ENCODE measurements around the gene ARHGAP29.

Gene ARHGAP29

DNA sequence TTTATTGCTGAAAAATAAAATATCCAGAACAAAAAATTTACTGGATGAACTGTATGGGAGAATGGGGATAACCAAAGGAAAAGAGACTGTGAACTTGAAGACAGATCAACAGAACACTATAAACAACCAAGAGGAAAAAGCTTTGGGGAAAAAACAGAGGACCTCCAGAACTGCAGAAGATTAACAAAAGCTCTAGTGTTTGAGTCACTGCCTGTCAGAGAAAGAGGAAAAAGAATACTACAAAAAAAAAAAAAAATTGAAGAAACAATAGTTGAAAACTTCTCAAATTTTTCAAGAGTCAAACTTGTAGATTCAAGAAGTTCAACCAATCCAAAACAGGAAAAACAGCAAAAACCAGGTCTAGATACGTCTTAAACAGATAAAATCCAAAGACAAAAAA is 44.3 kb downstream of the ARHGAP29 start:
- Histone ChIP-seq H3K4me1 (ENCODE audit: control insufficient read depth, insufficient read depth, low read depth, low read length) (peaks cover 3% of the 10 kb centered on the region), H3K27me3 (ENCODE audit: control insufficient read depth in 1 of 2, insufficient read depth in 1 of 2, low read length in 2 of 2) (no peaks in the 10 kb centered on the region), H3K4me2 (ENCODE audit: low read length, poor library complexity, severe bottlenecking) (no peak overlapping the region), H3K23ac (ENCODE audit: low read length in 2 of 2) (no peak overlapping the region), H2AK5ac (ENCODE audit: low read length, severe bottlenecking) (no peak overlapping the region), H2BK120ac (ENCODE audit: low read depth, low read length) (no peak overlapping the region), H2AFZ (ENCODE audit: low read depth, low read length) (no peak overlapping the region), H3K9me3 (ENCODE audit: control insufficient read depth, low read length) (no peaks in the 10 kb centered on the region), H3K14ac (ENCODE audit: low read length in 2 of 2) (no peak overlapping the region), H3K9ac (ENCODE audit: low read length) (no peak overlapping the region), H3K36me3 (ENCODE audit: control insufficient read depth in 1 of 2, insufficient read depth in 2 of 2, low read depth in 1 of 2, low read length in 2 of 2) (peaks cover 0 to 48% of the 10 kb centered on the region in 2 experiments), H2BK12ac (ENCODE audit: low read length in 2 of 2) (no peak overlapping the region), H2BK15ac (ENCODE audit: low read depth, poor library complexity, severe bottlenecking) (no peak overlapping the region), H2BK5ac (ENCODE audit: low read depth, low read length, poor library complexity, severe bottlenecking) (no peak overlapping the region), H4K8ac (ENCODE audit: low read length) (no peak overlapping the region), H3K4ac (ENCODE audit: low read depth in 1 of 2, low read length in 2 of 2) (no peak overlapping the region), H4K91ac (ENCODE audit: low read length) (no peak overlapping the region), H3K18ac (ENCODE audit: low read depth in 1 of 2, low read length in 2 of 2) (no peak overlapping the region), H3K79me1 (replicated peaks; ENCODE audit: low read length, poor library complexity, severe bottlenecking) (no peaks in the 10 kb centered on the region), H3K27ac (ENCODE audit: low read length, poor library complexity, severe bottlenecking) (no peak overlapping the region), H3K4me3 (ENCODE audit: insufficient read depth in 1 of 2, low read depth in 1 of 2, low read length in 2 of 2) (no peak overlapping the region)
- no peak for DNase-seq
- WGBS = no CpG with 5 or more reads among the region's 1 CpG

DNA sequence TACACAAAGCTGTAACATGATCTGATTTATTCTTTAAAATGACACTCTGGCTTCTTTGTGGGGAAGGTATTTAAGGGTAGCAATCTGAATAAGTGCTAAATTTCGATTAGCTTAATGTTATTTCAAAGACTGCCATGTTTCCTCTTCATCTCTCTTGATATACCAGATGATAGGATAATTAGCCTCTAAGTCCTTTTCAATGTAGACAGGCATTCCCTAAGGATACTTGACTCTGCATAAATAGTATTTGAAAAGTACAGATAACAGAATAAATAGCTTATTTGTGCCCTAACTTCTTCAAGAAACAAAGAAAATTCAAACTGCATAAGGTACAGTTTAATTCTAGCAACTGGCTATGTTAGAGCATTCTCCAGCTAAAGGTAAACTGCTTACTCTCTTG is 46.2 kb downstream of the ARHGAP29 start:
- no peak overlapping the region for H2BK15ac ChIP-seq (ENCODE audit: low read depth, poor library complexity, severe bottlenecking)

GRCh38 chr1:94186946-94187345 is 50.4 kb downstream of the ARHGAP29 start:
- Histone ChIP-seq H3K9ac (ENCODE audit: low read length) (no peak overlapping the region), H3K4me2 (ENCODE audit: low read length, poor library complexity, severe bottlenecking) (no peak overlapping the region), H2AK5ac (ENCODE audit: low read length, severe bottlenecking) (no peak overlapping the region), H2BK15ac (ENCODE audit: low read depth, poor library complexity, severe bottlenecking) (no peak overlapping the region), H3K4me3 (ENCODE audit: insufficient read depth in 1 of 2, low read depth in 1 of 2, low read length in 2 of 2) (no peak overlapping the region), H3K4me1 (ENCODE audit: control insufficient read depth, insufficient read depth, low read depth, low read length) (peaks cover 4% of the 10 kb centered on the region), H2BK12ac (ENCODE audit: low read length in 2 of 2) (no peak overlapping the region), H4K8ac (ENCODE audit: low read length) (no peak overlapping the region), H4K91ac (ENCODE audit: low read length) (no peak overlapping the region), H2BK120ac (ENCODE audit: low read depth, low read length) (no peak overlapping the region), H3K79me1 (replicated peaks; ENCODE audit: low read length, poor library complexity, severe bottlenecking) (no peaks in the 10 kb centered on the region), H3K36me3 (ENCODE audit: control insufficient read depth in 1 of 2, insufficient read depth in 2 of 2, low read depth in 1 of 2, low read length in 2 of 2) (peaks cover 3 to 96% of the 10 kb centered on the region in 2 experiments), H3K4ac (ENCODE audit: low read depth in 1 of 2, low read length in 2 of 2) (no peak overlapping the region), H3K9me3 (ENCODE audit: control insufficient read depth, low read length) (no peaks in the 10 kb centered on the region), H3K18ac (ENCODE audit: low read depth in 1 of 2, low read length in 2 of 2) (no peak overlapping the region), H3K27ac (ENCODE audit: low read length, poor library complexity, severe bottlenecking) (no peak overlapping the region), H3K14ac (ENCODE audit: low read length in 2 of 2) (no peak overlapping the region), H3K27me3 (ENCODE audit: control insufficient read depth in 1 of 2, insufficient read depth in 1 of 2, low read length in 2 of 2) (no peaks in the 10 kb centered on the region), H2BK5ac (ENCODE audit: low read depth, low read length, poor library complexity, severe bottlenecking) (no peak overlapping the region), H2AFZ (ENCODE audit: low read depth, low read length) (no peak overlapping the region), H3K23ac (ENCODE audit: low read length in 2 of 2) (no peak overlapping the region)
- 97% methylated on average over 3 of the region's 3 CpGs for WGBS
- no peak for DNase-seq

More for the DNA sequence above, 46.2 kb downstream of the ARHGAP29 start:
- H3K23ac ChIP-seq (ENCODE audit: low read length in 2 of 2) = no peak overlapping the region
- H2AFZ ChIP-seq (ENCODE audit: low read depth, low read length) = no peak overlapping the region
- no peak overlapping the region for H3K14ac ChIP-seq (ENCODE audit: low read length in 2 of 2)
- H3K27me3 ChIP-seq (ENCODE audit: control insufficient read depth in 1 of 2, insufficient read depth in 1 of 2, low read length in 2 of 2) = no peaks in the 10 kb centered on the region
- no peak overlapping the region for H3K4me3 ChIP-seq (ENCODE audit: insufficient read depth in 1 of 2, low read depth in 1 of 2, low read length in 2 of 2)
- H3K18ac ChIP-seq (ENCODE audit: low read depth in 1 of 2, low read length in 2 of 2) = no peak overlapping the region
- H2BK5ac ChIP-seq (ENCODE audit: low read depth, low read length, poor library complexity, severe bottlenecking) = no peak overlapping the region
- no peak overlapping the region for H3K4ac ChIP-seq (ENCODE audit: low read depth in 1 of 2, low read length in 2 of 2)
- no peak overlapping the region for H4K8ac ChIP-seq (ENCODE audit: low read length)
- H4K91ac ChIP-seq (ENCODE audit: low read length) = no peak overlapping the region
- no CpG with 5 or more reads among the region's 1 CpG for WGBS
- peak overlapping the region; percentile 29 for H3K27ac ChIP-seq (ENCODE audit: low read length, poor library complexity, severe bottlenecking)
- H2AK5ac ChIP-seq (ENCODE audit: low read length, severe bottlenecking) = no peak overlapping the region
- H3K9me3 ChIP-seq (ENCODE audit: control insufficient read depth, low read length) = no peaks in the 10 kb centered on the region
- no peak overlapping the region for H3K9ac ChIP-seq (ENCODE audit: low read length)
- peaks cover 0 to 67% of the 10 kb centered on the region in 2 experiments for H3K36me3 ChIP-seq (ENCODE audit: control insufficient read depth in 1 of 2, insufficient read depth in 2 of 2, low read depth in 1 of 2, low read length in 2 of 2)
- no peaks in the 10 kb centered on the region for H3K79me1 ChIP-seq (replicated peaks; ENCODE audit: low read length, poor library complexity, severe bottlenecking)
- DNase-seq = no peak
- H3K4me2 ChIP-seq (ENCODE audit: low read length, poor library complexity, severe bottlenecking) = no peak overlapping the region
- no peak overlapping the region for H2BK12ac ChIP-seq (ENCODE audit: low read length in 2 of 2)
- H3K4me1 ChIP-seq (ENCODE audit: control insufficient read depth, insufficient read depth, low read depth, low read length) = peaks cover 1% of the 10 kb centered on the region
- H2BK120ac ChIP-seq (ENCODE audit: low read depth, low read length) = no peak overlapping the region

GRCh38 chr1:94183197-94183815 is 54.1 kb downstream of the ARHGAP29 start:
- Histone ChIP-seq H3K79me1 (replicated peaks; ENCODE audit: low read length, poor library complexity, severe bottlenecking) (peaks cover 4% of the 10 kb centered on the region), H3K4me1 (ENCODE audit: control insufficient read depth, insufficient read depth, low read depth, low read length) (peaks cover 4% of the 10 kb centered on the region), H3K9ac (ENCODE audit: low read length) (no peak overlapping the region), H2BK12ac (ENCODE audit: low read length in 2 of 2) (no peak overlapping the region), H4K91ac (ENCODE audit: low read length) (no peak overlapping the region), H3K4me3 (ENCODE audit: insufficient read depth in 1 of 2, low read depth in 1 of 2, low read length in 2 of 2) (no peak overlapping the region), H3K14ac (ENCODE audit: low read length in 2 of 2) (no peak overlapping the region), H3K4ac (ENCODE audit: low read depth in 1 of 2, low read length in 2 of 2) (no peak overlapping the region), H3K4me2 (ENCODE audit: low read length, poor library complexity, severe bottlenecking) (no peak overlapping the region), H3K23ac (ENCODE audit: low read length in 2 of 2) (no peak overlapping the region), H2AK5ac (ENCODE audit: low read length, severe bottlenecking) (no peak overlapping the region), H3K27me3 (ENCODE audit: control insufficient read depth in 1 of 2, insufficient read depth in 1 of 2, low read length in 2 of 2) (no peaks in the 10 kb centered on the region), H2BK120ac (ENCODE audit: low read depth, low read length) (no peak overlapping the region), H2BK15ac (ENCODE audit: low read depth, poor library complexity, severe bottlenecking) (no peak overlapping the region), H3K9me3 (ENCODE audit: control insufficient read depth, low read length) (no peaks in the 10 kb centered on the region), H3K36me3 (ENCODE audit: control insufficient read depth in 1 of 2, insufficient read depth in 2 of 2, low read depth in 1 of 2, low read length in 2 of 2) (peaks cover 17 to 97% of the 10 kb centered on the region in 2 experiments), H3K27ac (ENCODE audit: low read length, poor library complexity, severe bottlenecking) (peak overlapping the region; percentile 38), H4K8ac (ENCODE audit: low read length) (no peak overlapping the region), H2BK5ac (ENCODE audit: low read depth, low read length, poor library complexity, severe bottlenecking) (peak overlapping the region; percentile 62), H3K18ac (ENCODE audit: low read depth in 1 of 2, low read length in 2 of 2) (no peak overlapping the region), H2AFZ (ENCODE audit: low read depth, low read length) (no peak overlapping the region)
- no peak for DNase-seq
- WGBS = 93% methylated on average over 2 of the region's 3 CpGs
